GM18526 (cell line): ENCODE measurements around the gene CERS6.

ENCODE experiments used
- POLR2A ChIP-seq: IDR thresholded peaks from 3 replicates; pipeline ENCODE4 v1.6.1; 2011; ENCODE audit not compliant: insufficient read length; ENCODE audit errors: extremely low read depth

The CERS6 gene

DNA sequence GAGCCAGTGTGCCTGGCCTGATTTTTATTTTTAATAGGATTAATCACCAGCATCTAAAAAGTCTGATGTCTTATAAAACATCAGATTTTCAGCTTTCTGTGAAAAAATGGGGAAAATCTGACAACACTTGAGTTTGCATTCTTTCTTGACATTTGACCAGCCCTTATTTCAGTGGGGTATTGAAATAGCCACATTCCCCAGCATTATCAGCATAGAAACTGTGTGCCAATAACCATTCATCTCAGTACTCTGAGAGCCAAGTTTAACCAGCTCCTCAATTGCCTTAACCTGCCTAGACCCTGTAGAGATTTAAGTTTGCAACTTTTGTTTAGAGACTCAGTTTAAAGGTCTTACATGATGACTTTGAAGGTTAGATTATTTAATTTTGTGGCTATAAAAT lies 155.0 kb downstream of the CERS6 start:
- TF ChIP-seq POLR2A = no peak

DNA sequence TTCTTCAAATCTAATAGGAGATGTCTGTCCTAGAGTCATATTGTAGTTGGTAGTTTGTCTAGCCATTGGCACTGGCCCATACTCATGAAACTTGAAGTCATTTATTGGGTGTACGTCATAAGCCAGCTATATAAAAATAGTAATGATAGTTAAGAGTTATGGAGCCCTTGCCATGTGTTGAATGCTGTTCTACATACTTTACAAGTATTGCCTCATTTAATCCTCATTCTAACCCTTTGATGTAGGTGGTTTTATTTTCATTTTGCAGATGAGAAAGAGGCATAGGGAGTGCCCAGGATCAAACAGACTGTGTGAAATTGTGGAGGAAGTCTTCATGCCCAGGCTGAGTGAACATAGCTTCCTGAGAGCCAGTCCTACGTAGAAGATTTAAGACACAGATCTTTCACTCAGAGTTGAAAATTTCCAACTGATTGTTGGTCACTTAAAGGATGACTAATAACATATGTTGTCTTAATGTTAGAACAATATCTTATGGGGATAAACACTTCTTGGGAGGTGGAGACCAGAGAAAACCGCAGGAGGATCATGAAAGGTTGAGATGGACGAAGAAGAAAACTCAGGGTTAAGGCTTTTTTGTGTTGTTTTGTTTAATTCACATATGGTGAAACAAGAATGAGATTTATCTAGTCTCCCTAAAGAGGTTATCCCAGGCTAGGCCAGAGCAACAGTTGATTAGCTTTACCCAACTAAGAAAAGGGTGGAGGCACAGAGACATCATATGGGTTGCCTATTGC lies 156.0 kb downstream of the CERS6 start:
- TF ChIP-seq POLR2A = no peak

DNA sequence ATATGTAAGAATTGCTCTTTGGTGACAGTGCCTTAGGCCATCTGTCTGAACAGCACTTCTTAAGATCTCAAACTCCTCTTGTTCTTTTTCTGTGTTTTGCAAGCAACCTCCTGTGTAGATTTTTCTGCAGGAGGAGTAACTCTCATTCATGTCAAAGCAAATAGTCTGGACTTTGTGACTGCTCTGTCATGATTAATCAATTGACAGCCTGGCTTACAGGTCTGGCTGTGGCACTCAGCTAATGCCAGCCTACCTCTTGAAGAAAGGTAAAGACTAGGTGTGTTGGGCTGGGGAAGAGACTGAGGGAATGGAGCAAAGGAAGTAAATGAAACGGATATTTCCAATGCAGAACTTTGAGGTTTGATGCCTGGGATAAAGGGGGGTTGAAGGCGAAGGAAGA lies 156.6 kb downstream of the CERS6 start:
- TF ChIP-seq POLR2A = no peak

DNA sequence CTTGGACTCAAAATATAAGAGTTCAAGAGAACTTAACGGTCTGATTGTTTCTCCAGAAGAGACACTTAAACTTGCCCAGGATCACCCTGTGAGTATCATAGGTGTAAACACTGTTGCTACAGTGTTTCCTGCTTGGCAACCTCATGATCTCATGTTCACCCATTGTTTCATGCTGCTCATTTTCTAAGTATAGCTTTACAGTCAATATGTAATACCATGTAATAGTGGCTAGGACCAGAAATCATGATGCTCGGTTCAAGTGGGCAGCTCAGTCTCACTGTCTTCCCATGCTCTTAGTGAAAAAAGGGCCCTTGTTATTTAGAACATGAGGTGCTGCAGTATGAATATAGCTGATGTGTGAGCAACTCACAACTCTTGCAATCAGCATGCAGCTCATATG lies 157.5 kb downstream of the CERS6 start:
- TF ChIP-seq POLR2A = no peak

DNA sequence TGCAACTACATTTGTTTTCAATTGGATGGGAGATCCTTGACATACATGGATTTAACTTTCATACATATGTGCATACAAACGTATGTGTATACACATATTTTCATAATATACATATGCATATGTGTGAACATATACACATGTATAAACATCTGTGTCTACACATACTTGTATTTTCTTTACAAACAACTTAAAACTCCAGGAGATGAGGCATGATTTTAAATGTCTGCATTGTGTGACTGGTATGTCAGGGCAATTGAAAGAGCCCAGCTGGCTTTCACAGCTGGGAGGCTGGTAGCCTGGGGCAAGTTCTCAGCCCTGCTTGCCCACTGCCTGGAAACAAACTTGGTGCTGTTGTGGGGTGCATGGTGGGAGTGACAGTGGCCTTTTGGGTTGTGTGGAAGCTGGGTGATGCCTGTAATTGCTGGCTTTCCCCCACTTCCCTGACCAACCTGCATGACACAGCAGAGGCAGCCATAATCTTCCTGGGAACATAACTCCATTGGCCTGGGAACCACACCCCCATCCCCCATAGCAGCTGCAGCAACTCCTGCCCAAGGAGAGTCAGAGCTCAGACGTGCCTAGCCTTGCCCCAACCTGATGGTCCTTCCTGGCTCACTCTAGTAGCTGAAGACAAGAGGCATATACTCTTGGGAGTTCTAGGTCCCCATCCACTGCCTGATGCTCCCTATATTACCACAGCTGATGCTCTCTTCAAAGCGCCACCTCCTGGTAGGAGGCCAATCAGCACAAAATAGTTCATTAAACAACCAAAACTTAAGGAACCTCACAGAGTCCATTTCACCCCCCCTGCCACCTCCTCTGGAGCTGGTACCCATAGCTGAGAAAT lies 158.3 kb downstream of the CERS6 start:
- TF ChIP-seq POLR2A = no peak

DNA sequence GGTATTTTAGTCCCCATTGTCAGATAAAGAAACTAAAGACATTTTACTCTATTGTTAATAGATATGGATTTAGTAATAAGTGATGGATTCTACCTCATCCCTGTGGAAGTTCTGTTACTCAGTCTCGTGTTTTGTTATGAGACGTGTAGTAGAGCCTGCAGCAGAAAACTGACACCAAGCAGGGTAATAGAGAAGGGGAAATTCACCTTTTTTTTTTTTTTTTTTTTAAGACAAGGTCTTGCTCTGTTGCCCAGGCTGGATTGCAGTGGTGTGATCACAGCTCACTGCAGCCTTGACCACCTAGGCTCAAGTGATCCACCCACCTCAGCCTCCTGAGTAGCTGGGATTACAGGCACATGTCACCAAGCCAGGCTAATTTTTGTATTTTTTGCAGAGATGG lies 164.5 kb downstream of the CERS6 start:
- no peak for TF ChIP-seq POLR2A

DNA sequence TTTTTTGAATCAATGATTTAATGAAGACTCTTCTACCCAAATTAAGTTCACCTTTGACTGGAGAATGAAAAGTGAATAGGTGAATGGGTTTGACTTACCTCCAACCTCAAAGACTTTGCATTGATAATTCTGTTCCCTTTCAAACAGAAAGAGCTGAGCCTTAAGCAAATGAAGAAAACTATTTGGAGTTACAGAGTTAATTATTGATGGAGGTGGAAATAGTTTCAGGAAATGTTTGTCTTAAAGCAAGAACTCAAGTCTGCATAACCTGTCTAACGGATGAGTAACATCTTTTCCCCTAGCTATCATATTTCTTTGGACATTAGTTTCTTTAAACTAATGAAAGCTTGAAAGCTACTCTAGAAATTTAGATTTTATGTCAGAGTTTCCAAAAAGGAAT lies 166.5 kb downstream of the CERS6 start:
- TF ChIP-seq POLR2A = no peak

DNA sequence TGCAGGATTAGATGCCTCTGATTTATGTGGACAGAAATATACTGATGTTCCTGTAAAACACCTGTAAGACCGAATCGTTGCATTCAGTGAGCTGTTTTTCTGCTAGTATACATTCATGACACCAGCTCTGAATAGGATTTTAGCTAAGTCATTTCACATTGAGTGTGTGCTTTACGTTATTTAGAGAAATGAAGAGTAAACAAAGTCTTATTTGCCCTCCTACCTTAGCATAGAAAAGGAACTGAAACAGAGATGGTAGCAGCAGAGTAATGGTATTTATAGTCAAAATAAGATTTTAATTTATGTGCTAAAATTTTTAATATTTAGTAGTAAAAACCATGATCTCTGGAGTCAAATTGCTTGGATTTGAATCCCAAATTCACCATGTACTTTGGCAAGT lies 168.0 kb downstream of the CERS6 start:
- TF ChIP-seq POLR2A = no peak

DNA sequence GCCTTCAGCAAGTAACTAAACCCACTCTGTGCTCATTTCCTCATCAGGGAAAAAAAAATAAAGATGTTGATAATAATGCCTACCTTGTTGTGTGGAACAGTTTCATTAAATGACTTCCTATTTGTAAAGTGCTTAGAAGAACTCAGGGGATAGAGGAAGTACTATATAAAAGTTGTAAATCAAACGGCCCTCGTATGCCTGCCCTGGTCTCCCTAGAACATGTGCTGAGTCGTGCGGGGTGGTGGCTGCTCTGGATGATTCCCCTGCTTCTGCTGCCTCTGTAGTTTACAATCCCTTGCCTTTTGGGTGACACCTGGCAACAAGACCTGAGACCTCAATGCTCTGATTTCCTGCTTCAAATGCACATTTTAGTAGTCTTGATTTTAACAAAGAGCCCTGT lies 170.0 kb downstream of the CERS6 start:
- no peak for TF ChIP-seq POLR2A

DNA sequence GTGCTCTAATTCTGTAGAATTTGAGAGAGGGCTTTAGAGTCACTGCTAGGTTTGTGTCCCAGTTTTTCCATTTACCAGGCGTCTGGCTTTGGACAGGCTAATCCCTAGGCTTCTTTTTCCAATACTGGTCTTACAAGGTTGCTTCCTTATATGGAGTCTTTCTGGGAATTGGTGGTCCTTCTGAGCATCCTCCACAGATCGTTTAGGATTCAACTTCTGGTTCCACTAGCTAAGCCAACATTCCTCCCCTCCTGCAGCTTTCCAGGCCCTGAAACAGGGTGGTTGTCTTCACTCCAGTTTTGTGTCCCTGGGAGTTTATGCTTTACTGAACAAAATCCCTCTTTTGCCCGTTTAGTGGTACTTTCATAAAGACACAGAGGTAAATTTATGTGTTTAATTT lies 170.6 kb downstream of the CERS6 start:
- TF ChIP-seq POLR2A = no peak

DNA sequence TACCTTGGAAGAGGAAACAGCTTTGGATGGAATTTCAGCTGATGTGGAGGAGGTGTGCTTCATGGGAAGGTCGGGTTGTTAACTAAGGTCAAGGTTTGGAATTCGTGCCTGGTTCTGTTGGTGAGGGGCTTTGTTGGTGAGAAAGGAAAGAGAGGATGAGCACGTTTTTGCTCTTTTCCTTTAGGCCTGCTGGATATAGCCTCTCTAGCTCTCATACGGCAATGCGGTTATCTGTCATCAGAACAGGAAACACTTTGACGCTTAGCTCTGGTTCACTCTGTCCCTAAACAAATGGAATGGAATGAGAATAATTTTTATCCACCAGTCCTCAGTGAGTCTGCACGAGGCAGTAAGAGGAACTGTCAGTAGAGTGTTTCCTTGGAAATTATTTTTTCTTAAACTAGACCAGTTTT lies 176.6 kb downstream of the CERS6 start:
- no peak for TF ChIP-seq POLR2A

DNA sequence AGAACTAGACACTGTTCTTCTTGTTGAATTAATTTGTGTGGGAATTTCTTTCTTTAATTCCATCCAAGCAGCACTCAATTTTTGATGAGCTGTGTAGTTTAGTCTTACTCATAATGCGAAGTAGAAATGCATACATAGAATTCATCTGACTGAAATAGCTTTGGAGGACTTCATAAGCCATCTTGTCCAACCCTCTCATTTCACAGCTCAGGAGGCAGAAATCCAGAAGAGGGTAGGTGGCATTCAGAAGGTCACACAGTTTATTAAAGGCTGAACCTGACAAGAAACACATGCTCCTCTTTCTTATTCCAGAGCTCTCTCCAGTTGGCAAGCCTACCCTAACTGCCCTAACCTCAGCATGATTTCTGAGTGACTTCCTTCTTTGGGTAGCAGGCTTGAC lies 177.1 kb downstream of the CERS6 start:
- no peak for TF ChIP-seq POLR2A

DNA sequence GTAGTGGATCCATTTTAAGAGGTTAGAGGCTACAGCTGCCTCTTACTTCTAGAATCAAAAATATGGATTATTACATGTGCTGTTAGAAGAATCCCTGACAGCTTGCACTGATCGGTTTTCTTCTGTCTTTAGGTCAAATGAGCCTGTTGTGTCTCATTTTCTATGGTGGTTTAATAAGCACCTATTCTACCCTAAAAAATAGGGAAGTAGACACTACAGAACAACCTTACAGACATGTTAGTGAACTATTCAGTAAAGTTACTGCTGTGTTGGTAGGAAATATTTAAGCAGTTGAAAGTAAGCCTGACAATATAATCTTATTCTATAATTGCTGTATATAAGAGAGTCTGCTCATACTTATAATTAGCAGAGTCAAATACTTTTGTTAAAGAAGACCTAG lies 177.8 kb downstream of the CERS6 start:
- TF ChIP-seq POLR2A = no peak

DNA sequence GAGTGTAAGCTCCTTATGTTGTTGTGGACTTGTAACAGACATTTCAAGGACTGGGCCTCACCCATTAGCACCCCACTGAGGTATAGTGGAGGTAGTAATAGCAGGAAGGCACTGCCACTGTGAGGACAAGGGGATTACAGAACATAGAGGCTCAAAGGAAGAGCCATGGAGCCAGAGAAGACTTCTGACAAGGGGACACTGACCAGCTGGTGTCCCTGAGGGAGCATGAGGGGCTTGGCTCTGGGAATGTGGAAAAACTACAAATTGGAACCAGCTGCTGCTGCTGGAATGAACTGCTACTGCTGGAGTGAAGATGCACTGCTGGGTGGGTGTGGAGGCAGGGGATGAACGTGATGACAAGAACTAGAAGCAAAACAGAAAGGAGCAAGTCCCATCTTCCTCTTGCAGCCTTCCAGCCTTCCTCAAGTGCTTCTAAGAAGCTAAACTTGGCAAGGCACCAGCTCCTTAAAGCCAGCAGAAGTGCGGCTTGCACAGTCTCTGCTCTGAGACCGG lies 179.0 kb downstream of the CERS6 start:
- no peak for TF ChIP-seq POLR2A

DNA sequence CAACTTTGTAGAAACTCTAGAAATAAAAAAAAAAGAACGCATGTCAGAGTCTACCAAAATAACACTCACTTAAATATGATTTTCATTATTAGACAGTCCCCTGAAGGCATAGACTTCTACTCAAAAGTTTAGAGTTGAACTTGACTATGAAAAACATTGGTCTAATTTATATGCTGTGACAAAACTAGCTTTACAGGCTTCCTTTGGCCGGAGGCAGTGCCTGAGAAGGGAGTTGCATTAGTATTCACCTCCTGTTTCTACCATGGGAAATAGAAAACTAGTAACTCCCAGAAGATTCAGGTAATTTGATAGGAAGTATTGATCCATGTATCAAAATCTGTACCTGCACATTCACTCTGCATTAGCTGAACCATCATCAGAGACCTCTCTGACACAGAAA lies 182.9 kb downstream of the CERS6 start:
- no peak for TF ChIP-seq POLR2A

DNA sequence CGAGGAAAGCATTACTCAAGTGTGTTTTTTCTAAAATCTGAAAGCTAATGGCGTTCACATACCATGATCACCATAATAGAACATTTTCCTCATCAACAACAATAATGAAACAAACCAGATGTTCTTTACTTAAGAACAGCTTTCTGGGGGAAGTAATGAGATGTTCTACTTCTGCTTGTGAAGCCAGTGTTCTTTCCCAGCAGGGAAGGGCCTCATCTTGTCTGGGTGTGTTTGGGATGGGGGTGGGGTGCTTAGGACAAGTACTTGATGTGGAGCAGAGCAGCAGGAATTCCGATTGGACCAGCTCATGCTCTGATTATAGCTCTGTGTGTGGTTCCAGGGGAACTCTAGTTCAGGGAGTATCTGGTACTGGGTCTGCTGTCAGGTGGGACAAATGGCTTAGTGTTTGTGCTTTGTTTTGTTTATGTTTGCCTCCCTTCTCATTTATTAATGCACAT lies 183.4 kb downstream of the CERS6 start:
- no peak for TF ChIP-seq POLR2A
